ENCODE results near the gene TRERF1. TPM values are rescaled to one million over a fixed set of nuclear protein-coding genes. Genes with fewer than 3 reads are reported as not detected.

Gene TRERF1
- total RNA-seq, 6 donors from 2014 or later, result 2.0 to 7.3 (median 5.4) TPM

GRCh38 chr6:42484261-42484660 is 32.5 kb upstream of the TRERF1 start:
- TF ChIP-seq CTCF (IDR thresholded peaks at IDR 0.05) (no peak), POLR2A (IDR thresholded peaks at IDR 0.05) (no peak), POLR2AphosphoS5 (IDR thresholded peaks at IDR 0.05) (no peak), EP300 (IDR thresholded peaks at IDR 0.05) (no peak)
- no peak overlapping the region for H3K27ac ChIP-seq
- H3K4me3 ChIP-seq, result no peak overlapping the region
- 91 to 100% methylated on average over 1 of the region's 1 CpG for WGBS, 2 donors
- no peaks in the 10 kb centered on the region for H3K36me3 ChIP-seq
- H3K27me3 ChIP-seq, result no peaks in the 10 kb centered on the region
- no peaks in the 10 kb centered on the region for H3K9me3 ChIP-seq
- no peaks in the 10 kb centered on the region for H3K4me1 ChIP-seq
- ATAC-seq (ENCODE audit: low FRiP score in 2 of 2) (no peak), DNase-seq (no peak)

- no peaks in the 10 kb centered on the region for H3K9me3 ChIP-seq
- no peaks in the 10 kb centered on the region for H3K4me1 ChIP-seq
- H3K27ac ChIP-seq, result no peak overlapping the region
- ATAC-seq (ENCODE audit: low FRiP score in 2 of 2) (no peak), DNase-seq (no peak)
- no peaks in the 10 kb centered on the region for H3K27me3 ChIP-seq
- H3K36me3 ChIP-seq, result no peaks in the 10 kb centered on the region
- TF ChIP-seq CTCF (IDR thresholded peaks at IDR 0.05) (no peak), EP300 (IDR thresholded peaks at IDR 0.05) (no peak), POLR2A (IDR thresholded peaks at IDR 0.05) (no peak), POLR2AphosphoS5 (IDR thresholded peaks at IDR 0.05) (no peak)
- WGBS, 2 donors, result 50 to 60% methylated on average over 1 of the region's 1 CpG
- no peak overlapping the region for H3K4me3 ChIP-seq
These were observed 30.4 kb upstream of the TRERF1 start for GRCh38 chr6:42482174-42482573.

- Histone ChIP-seq H3K4me1 (no peaks in the 10 kb centered on the region), H3K4me3 (no peak overlapping the region), H3K9me3 (peaks cover 0 to 8% (median 2%) of the 10 kb centered on the region in 4 donors), H3K36me3 (no peaks in the 10 kb centered on the region), H3K27ac (no peak overlapping the region), H3K27me3 (no peaks in the 10 kb centered on the region)
- 72 to 74% methylated on average over 3 of the region's 3 CpGs for WGBS, 2 donors
- TF ChIP-seq EP300 (IDR thresholded peaks at IDR 0.05) (no peak), POLR2A (IDR thresholded peaks at IDR 0.05) (no peak), POLR2AphosphoS5 (IDR thresholded peaks at IDR 0.05) (no peak), CTCF (IDR thresholded peaks at IDR 0.05) (no peak)
- no peak for ATAC-seq (ENCODE audit: low FRiP score in 2 of 2)
- no peak for DNase-seq
These were observed 20.0 kb upstream of the TRERF1 start for GRCh38 chr6:42471714-42472113.

GRCh38 chr6:42471142-42471541 is 19.4 kb upstream of the TRERF1 start:
- peaks cover 0 to 8% (median 2%) of the 10 kb centered on the region in 4 donors for H3K9me3 ChIP-seq
- WGBS, 2 donors, result 68 to 77% methylated on average over 3 of the region's 3 CpGs
- H3K4me1 ChIP-seq, result no peaks in the 10 kb centered on the region
- H3K27ac ChIP-seq, result no peak overlapping the region
- no peaks in the 10 kb centered on the region for H3K36me3 ChIP-seq
- ATAC-seq (ENCODE audit: low FRiP score in 2 of 2) (no peak), DNase-seq (no peak)
- H3K27me3 ChIP-seq, result no peaks in the 10 kb centered on the region
- TF ChIP-seq EP300 (IDR thresholded peaks at IDR 0.05) (no peak), POLR2AphosphoS5 (IDR thresholded peaks at IDR 0.05) (no peak), CTCF (IDR thresholded peaks at IDR 0.05) (no peak), POLR2A (IDR thresholded peaks at IDR 0.05) (no peak)
- no peak overlapping the region for H3K4me3 ChIP-seq

- H3K27ac ChIP-seq, result no peak overlapping the region
- H3K4me1 ChIP-seq, result no peaks in the 10 kb centered on the region
- ATAC-seq (ENCODE audit: low FRiP score in 2 of 2) (no peak), DNase-seq (no peak)
- TF ChIP-seq POLR2AphosphoS5 (IDR thresholded peaks at IDR 0.05), result no peak
- no peak for TF ChIP-seq POLR2A (IDR thresholded peaks at IDR 0.05)
- no peak for TF ChIP-seq EP300 (IDR thresholded peaks at IDR 0.05)
- no peak for TF ChIP-seq CTCF (IDR thresholded peaks at IDR 0.05)
- 95 to 100% methylated on average over 1 of the region's 1 CpG for WGBS, 2 donors
- no peak overlapping the region for H3K4me3 ChIP-seq
- no peaks in the 10 kb centered on the region for H3K36me3 ChIP-seq
- H3K27me3 ChIP-seq, result no peaks in the 10 kb centered on the region
- peaks cover 0 to 8% (median 2%) of the 10 kb centered on the region in 4 donors for H3K9me3 ChIP-seq
These were observed 16.5 kb upstream of the TRERF1 start for GRCh38 chr6:42468273-42468672.

Measured in upper lobe of left lung (tissue), 6 donors.